Left kidney (tissue), 8 donors: Measurements from ENCODE around the gene ARHGAP15. TPM values are rescaled to one million over a fixed set of nuclear protein-coding genes. Genes with fewer than 3 reads are reported as not detected.
"Not testable (repeated sequence)": the region's sequence is repeated elsewhere in the genome, so short reads cannot be mapped to it uniquely, and the experiment has no call there.

Source experiments
- DNase-seq: peaks from one replicate; pipeline ENCODE4 v3.0.0-alpha.2; 2013
- long read RNA-seq, 8 donors: transcript quantifications; one replicate each; lab custom pipeline, GENCODE V29; 2026
- polyA plus RNA-seq: library from polyadenylated mRNA; unstranded; fragments of 120-200 nt; gene quantifications from one replicate; pipeline ENCODE4 v1.2.1, GENCODE V29; 2013; ENCODE audit not compliant: insufficient read length

ARHGAP15 gene
- 3.7 TPM for polyA plus RNA-seq
- long read RNA-seq, donor 1, partial matches to known transcripts: 0 of 1 reads
- long read RNA-seq, donor 1, other reads (novel, unspliced or antisense): 0 of 1 reads
- long read RNA-seq, donor 2, partial matches to known transcripts: 0 of 2 reads
- long read RNA-seq, donor 2, other reads (novel, unspliced or antisense): 0 of 2 reads
- long read RNA-seq, donor 3: 0 reads
- long read RNA-seq, donor 4, partial matches to known transcripts: 0 of 1 reads
- long read RNA-seq, donor 4, other reads (novel, unspliced or antisense): 0 of 1 reads
- long read RNA-seq, donor 5, partial matches to known transcripts: 0 of 1 reads
- long read RNA-seq, donor 5, other reads (novel, unspliced or antisense): 0 of 1 reads
- long read RNA-seq, donor 6: 0 reads
- long read RNA-seq, donor 7, partial matches to known transcripts: 0 of 1 reads
- long read RNA-seq, donor 7, other reads (novel, unspliced or antisense): 0 of 1 reads
- long read RNA-seq, donor 8: 0 reads

- DNase-seq: no peak
These were observed at the start of gene ARHGAP15 for GRCh38 chr2:143128681-143129580. TSS of gene ARHGAP15 (plus strand) at chr2:143129419.

- no peak for DNase-seq
These were observed 47.6 kb upstream of the ARHGAP15 start for GRCh38 chr2:143081616-143082015.

GRCh38 chr2:143083636-143084035 is 45.6 kb upstream of the ARHGAP15 start:
- no peak for DNase-seq

- DNase-seq: no peak
These were observed 44.8 kb upstream of the ARHGAP15 start for GRCh38 chr2:143084462-143084861.

- no peak for DNase-seq
These were observed 44.0 kb upstream of the ARHGAP15 start for GRCh38 chr2:143085125-143085784.

GRCh38 chr2:143087033-143087432 is 42.2 kb upstream of the ARHGAP15 start:
- DNase-seq: no peak

GRCh38 chr2:143088388-143088787 is 40.8 kb upstream of the ARHGAP15 start:
- DNase-seq: no peak

GRCh38 chr2:143089520-143089919 is 39.7 kb upstream of the ARHGAP15 start:
- not testable (repeated sequence) for DNase-seq

- DNase-seq: peak; percentile 78
These were observed 18.3 kb upstream of the ARHGAP15 start for GRCh38 chr2:143110758-143111428.

- no peak for DNase-seq
These were observed 12.0 kb upstream of the ARHGAP15 start for GRCh38 chr2:143117225-143117624.

GRCh38 chr2:143121079-143121478 is 8.1 kb upstream of the ARHGAP15 start:
- DNase-seq: no peak

GRCh38 chr2:143121957-143122356 is 7.3 kb upstream of the ARHGAP15 start:
- DNase-seq: no peak

- DNase-seq: no peak
These were observed 5.3 kb upstream of the ARHGAP15 start for GRCh38 chr2:143123911-143124310.

GRCh38 chr2:143124445-143124844 is 4.8 kb upstream of the ARHGAP15 start:
- DNase-seq: no peak

GRCh38 chr2:143125717-143126116 is 3.5 kb upstream of the ARHGAP15 start:
- no peak for DNase-seq

- DNase-seq: no peak
These were observed 3.1 kb downstream of the ARHGAP15 start for GRCh38 chr2:143132355-143132754.

GRCh38 chr2:143133783-143134182 is 4.6 kb downstream of the ARHGAP15 start:
- DNase-seq: no peak

GRCh38 chr2:143138292-143138691 is 9.1 kb downstream of the ARHGAP15 start:
- no peak for DNase-seq

- DNase-seq: no peak
These were observed 10.7 kb downstream of the ARHGAP15 start for GRCh38 chr2:143139835-143140393.

GRCh38 chr2:143140864-143141661 is 11.8 kb downstream of the ARHGAP15 start:
- no peak for DNase-seq
